Measurements from ENCODE around the gene KIF6. TPM values are rescaled to one million over a fixed set of nuclear protein-coding genes. Genes with fewer than 3 reads are reported as not detected.

KIF6 gene
- total RNA-seq, 1 donor from 2014 or later = 1.3 TPM

DNA sequence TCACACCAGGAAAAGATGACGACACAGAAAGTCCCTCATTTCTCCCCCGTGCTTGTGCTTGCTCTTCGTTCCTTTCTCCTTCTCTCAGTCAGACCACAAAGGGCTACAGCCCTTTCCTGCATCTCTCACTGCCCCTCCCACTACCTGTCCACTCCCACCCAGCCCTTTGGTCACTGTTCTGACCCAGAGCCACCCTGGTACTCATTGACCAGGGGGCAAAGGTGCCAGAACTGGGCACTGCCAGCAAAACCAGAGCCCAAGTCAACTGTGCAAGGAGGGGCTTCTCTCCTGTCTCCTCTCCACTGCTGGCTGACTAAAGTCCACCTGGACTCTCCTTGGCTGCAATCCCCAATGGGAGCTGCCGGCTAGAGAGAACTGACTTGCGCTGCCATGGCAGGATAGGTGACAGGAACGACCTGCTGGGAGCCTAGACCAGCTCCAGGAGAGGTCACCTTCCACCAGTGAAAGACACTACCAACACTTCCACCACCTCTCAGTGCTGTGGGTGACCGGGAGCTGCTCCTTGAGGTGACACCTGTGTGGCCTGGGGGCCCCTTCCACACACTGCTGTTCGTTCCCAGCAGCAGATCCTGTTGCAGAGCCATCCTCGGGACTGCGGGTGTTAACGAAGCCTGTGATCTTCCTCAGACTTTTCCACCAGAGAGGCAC is 443.8 kb downstream of the KIF6 start:
- peaks cover 9% of the 10 kb centered on the region for H3K27me3 Mint-ChIP-seq (ENCODE audit: unreplicated experiment)
- H3K36me3 Mint-ChIP-seq (ENCODE audit: unreplicated experiment) = no peaks in the 10 kb centered on the region
- no peak overlapping the region for H3K4me3 Mint-ChIP-seq (ENCODE audit: unreplicated experiment)
- no peak overlapping the region for H3K27ac Mint-ChIP-seq (ENCODE audit: unreplicated experiment)
- no peaks in the 10 kb centered on the region for H3K4me1 Mint-ChIP-seq (ENCODE audit: unreplicated experiment)
- H3K9me3 Mint-ChIP-seq (ENCODE audit: unreplicated experiment) = no peaks in the 10 kb centered on the region
- no peak for DNase-seq (ENCODE audit: extremely low spot score, unreplicated experiment)
- TF ChIP-seq CTCF (IDR thresholded peaks at IDR 0.05) = no peak

DNA sequence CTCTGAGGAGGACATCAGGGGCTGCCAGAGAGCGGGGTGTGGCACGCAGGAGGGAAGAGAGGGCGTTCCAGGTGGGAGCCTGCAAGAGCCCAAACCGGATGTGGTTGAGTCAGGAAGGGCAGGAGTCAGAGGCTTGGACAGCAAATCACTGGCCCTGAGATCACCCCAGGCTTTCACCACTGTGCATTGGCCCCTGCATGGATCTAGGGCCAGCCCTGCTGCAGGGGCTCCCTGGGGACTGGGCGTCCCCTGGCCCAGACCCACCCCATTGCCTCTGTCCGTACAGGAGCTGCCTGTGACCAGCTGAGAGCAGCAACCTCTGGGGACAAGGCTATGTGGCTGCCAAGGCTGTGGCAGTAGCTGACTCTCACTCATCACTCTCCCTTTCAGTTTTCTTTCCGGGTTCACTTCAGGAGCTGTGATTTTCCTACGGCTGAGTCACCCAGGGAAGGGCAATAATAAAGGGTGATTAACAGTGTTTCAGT is 444.9 kb downstream of the KIF6 start:
- Mint-ChIP-seq H3K4me1 (ENCODE audit: unreplicated experiment) (no peaks in the 10 kb centered on the region), H3K36me3 (ENCODE audit: unreplicated experiment) (no peaks in the 10 kb centered on the region), H3K9me3 (ENCODE audit: unreplicated experiment) (no peaks in the 10 kb centered on the region), H3K27me3 (ENCODE audit: unreplicated experiment) (peaks cover 9% of the 10 kb centered on the region), H3K27ac (ENCODE audit: unreplicated experiment) (no peak overlapping the region), H3K4me3 (ENCODE audit: unreplicated experiment) (no peak overlapping the region)
- no peak for TF ChIP-seq CTCF (IDR thresholded peaks at IDR 0.05)
- no peak for DNase-seq (ENCODE audit: extremely low spot score, unreplicated experiment)

Other genes starting within 250 kb of the KIF6 start
- gene DAAM2, start 67.0 kb upstream of the KIF6 start, total RNA-seq = 87.2 and 92.1 TPM in 2 replicates
- 14.9 and 15.1 TPM in 2 replicates for gene MOCS1, start 209.1 kb upstream of the KIF6 start, total RNA-seq

All from osteocyte (in vitro differentiated cells).